ENCODE data around the gene AHNAK.

Gene AHNAK

GRCh38 chr11:62404435-62404834 lies 142.2 kb downstream of the AHNAK start:
- no peaks in the 10 kb centered on the region for H3K36me3 ChIP-seq (replicated peaks)

GRCh38 chr11:62402960-62403730 lies 143.5 kb downstream of the AHNAK start:
- no peak overlapping the region for H3K27ac ChIP-seq
- in situ Hi-C loops (cut with HindIII; ENCODE audit: low pct_ligation_motif_present, low sequenced_read_pairs), result no loop called here
- no peak for DNase-seq

More at GRCh38 chr11:62404435-62404834, 142.2 kb downstream of the AHNAK start:
- H3K27ac ChIP-seq, result no peak overlapping the region
- H3K4me3 ChIP-seq (ENCODE audit: low read depth, low read length), result no peak overlapping the region
- TF ChIP-seq CTCF (IDR thresholded peaks at IDR 0.05; ENCODE audit: low read depth, low read length, missing control alignments), result no peak
- DNase-seq, result no peak
- no peaks in the 10 kb centered on the region for H3K27me3 ChIP-seq (replicated peaks)
- in situ Hi-C loops (cut with HindIII; ENCODE audit: low pct_ligation_motif_present, low sequenced_read_pairs), result no loop called here

GRCh38 chr11:62402226-62402959 lies 144.2 kb downstream of the AHNAK start:
- H3K36me3 ChIP-seq (replicated peaks), result no peaks in the 10 kb centered on the region
- no peak overlapping the region for H3K27ac ChIP-seq
- no peaks in the 10 kb centered on the region for H3K27me3 ChIP-seq (replicated peaks)
- H3K4me3 ChIP-seq (ENCODE audit: low read depth, low read length), result no peak overlapping the region
- TF ChIP-seq CTCF (IDR thresholded peaks at IDR 0.05; ENCODE audit: low read depth, low read length, missing control alignments), result no peak
- in situ Hi-C loops (cut with HindIII; ENCODE audit: low pct_ligation_motif_present, low sequenced_read_pairs), result no loop called here
- DNase-seq, result no peak

More at GRCh38 chr11:62402960-62403730, 143.5 kb downstream of the AHNAK start:
- Histone ChIP-seq H3K27me3 (replicated peaks) (no peaks in the 10 kb centered on the region), H3K36me3 (replicated peaks) (no peaks in the 10 kb centered on the region), H3K4me3 (ENCODE audit: low read depth, low read length) (no peak overlapping the region)
- no peak for TF ChIP-seq CTCF (IDR thresholded peaks at IDR 0.05; ENCODE audit: low read depth, low read length, missing control alignments)

GRCh38 chr11:62401811-62402210 lies 144.8 kb downstream of the AHNAK start:
- no peak for TF ChIP-seq CTCF (IDR thresholded peaks at IDR 0.05; ENCODE audit: low read depth, low read length, missing control alignments)
- no peak overlapping the region for H3K27ac ChIP-seq
- in situ Hi-C loops (cut with HindIII; ENCODE audit: low pct_ligation_motif_present, low sequenced_read_pairs), result no loop called here
- H3K4me3 ChIP-seq (ENCODE audit: low read depth, low read length), result no peak overlapping the region
- H3K36me3 ChIP-seq (replicated peaks), result no peaks in the 10 kb centered on the region
- H3K27me3 ChIP-seq (replicated peaks), result no peaks in the 10 kb centered on the region
- DNase-seq, result no peak

- no peaks in the 10 kb centered on the region for H3K36me3 ChIP-seq (replicated peaks)
- H3K27me3 ChIP-seq (replicated peaks), result no peaks in the 10 kb centered on the region
- DNase-seq, result no peak
- H3K27ac ChIP-seq, result no peak overlapping the region
- H3K4me3 ChIP-seq (ENCODE audit: low read depth, low read length), result no peak overlapping the region
- TF ChIP-seq CTCF (IDR thresholded peaks at IDR 0.05; ENCODE audit: low read depth, low read length, missing control alignments), result no peak
- in situ Hi-C loops (cut with HindIII; ENCODE audit: low pct_ligation_motif_present, low sequenced_read_pairs), result no loop called here
Observed at GRCh38 chr11:62401356-62401755, 145.2 kb downstream of the AHNAK start.
